ENCODE results near the gene OCRL.
A peak's percentile ranks its signal among the peaks of the same experiment; 100 is the strongest.

The OCRL gene

GRCh38 chrX:129614481-129615255 is 74.6 kb downstream of the OCRL start:
- no peak for DNase-seq (ENCODE audit: low read depth)
- no peak for TF ChIP-seq CTCF (IDR thresholded peaks at IDR 0.05; ENCODE audit: low read depth, low read length, missing control alignments)
- H3K4me3 ChIP-seq (ENCODE audit: low read depth, low read length): no peak overlapping the region
- in situ Hi-C loops (cut with HindIII; ENCODE audit: low sequenced_read_pairs): loop anchor here (25.0 kb wide), 1 partner anchor 98 kb away; no protein-coding TSS in a partner anchor

GRCh38 chrX:129617420-129617819 is 77.4 kb downstream of the OCRL start:
- in situ Hi-C loops (cut with HindIII; ENCODE audit: low sequenced_read_pairs): loop anchor here (25.0 kb wide), 1 partner anchor 95 kb away; no protein-coding TSS in a partner anchor
- no peak for DNase-seq (ENCODE audit: low read depth)
- no peak overlapping the region for H3K4me3 ChIP-seq (ENCODE audit: low read depth, low read length)
- no peak for TF ChIP-seq CTCF (IDR thresholded peaks at IDR 0.05; ENCODE audit: low read depth, low read length, missing control alignments)

- no peak for TF ChIP-seq CTCF (IDR thresholded peaks at IDR 0.05; ENCODE audit: low read depth, low read length, missing control alignments)
- no peak overlapping the region for H3K4me3 ChIP-seq (ENCODE audit: low read depth, low read length)
- DNase-seq (ENCODE audit: low read depth): no peak
- in situ Hi-C loops (cut with HindIII; ENCODE audit: low sequenced_read_pairs): loop anchor here (25.0 kb wide), 1 partner anchor 93 kb away; no protein-coding TSS in a partner anchor
These were observed 78.9 kb downstream of the OCRL start for GRCh38 chrX:129618997-129619396.

GRCh38 chrX:129622757-129623301 is 82.8 kb downstream of the OCRL start:
- TF ChIP-seq CTCF (IDR thresholded peaks at IDR 0.05; ENCODE audit: low read depth, low read length, missing control alignments): no peak
- DNase-seq (ENCODE audit: low read depth): peak; percentile 67
- no peak overlapping the region for H3K4me3 ChIP-seq (ENCODE audit: low read depth, low read length)
- in situ Hi-C loops (cut with HindIII; ENCODE audit: low sequenced_read_pairs): loop anchor here (25.0 kb wide), 1 partner anchor 89 kb away; no protein-coding TSS in a partner anchor

GRCh38 chrX:129626026-129626425 is 86.0 kb downstream of the OCRL start:
- no peak for DNase-seq (ENCODE audit: low read depth)
- no peak for TF ChIP-seq CTCF (IDR thresholded peaks at IDR 0.05; ENCODE audit: low read depth, low read length, missing control alignments)
- in situ Hi-C loops (cut with HindIII; ENCODE audit: low sequenced_read_pairs): no loop called here
- H3K4me3 ChIP-seq (ENCODE audit: low read depth, low read length): no peak overlapping the region

- in situ Hi-C loops (cut with HindIII; ENCODE audit: low sequenced_read_pairs): no loop called here
These were observed 89.8 kb downstream of the OCRL start for GRCh38 chrX:129629837-129630236.

More at GRCh38 chrX:129629837-129630236, 89.8 kb downstream of the OCRL start:
- no peak for DNase-seq (ENCODE audit: low read depth)
- H3K4me3 ChIP-seq (ENCODE audit: low read depth, low read length): no peak overlapping the region
- TF ChIP-seq CTCF (IDR thresholded peaks at IDR 0.05; ENCODE audit: low read depth, low read length, missing control alignments): no peak
